IPS-15b (cell line): ENCODE measurements around the gene TJP1.
A peak's percentile ranks its signal among the peaks of the same experiment; 100 is the strongest.
"Not testable (repeated sequence)": the region's sequence is repeated elsewhere in the genome, so short reads cannot be mapped to it uniquely, and the experiment has no call there.

ENCODE experiments used
- H3K27me3 ChIP-seq: one replicate; pipeline ENCODE4 v1.6.1; 2013; ENCODE audit warnings: low read length; ENCODE audit not compliant: control insufficient read depth, insufficient read depth
- H3K36me3 ChIP-seq: one replicate; pipeline ENCODE4 v1.6.1; 2013; ENCODE audit warnings: low read length; ENCODE audit not compliant: control insufficient read depth, insufficient read depth
- H3K4me1 ChIP-seq: one replicate; pipeline ENCODE4 v1.6.1; 2013; ENCODE audit warnings: mild to moderate bottlenecking, low read length; ENCODE audit not compliant: control insufficient read depth, insufficient read depth
- H3K4me3 ChIP-seq: one replicate; pipeline ENCODE4 v1.5.1; 2013; ENCODE audit warnings: low read depth, low read length
- H3K9ac ChIP-seq: one replicate; pipeline ENCODE4 v1.6.1; 2013; ENCODE audit warnings: low read depth, mild to moderate bottlenecking, low read length
- H3K9me3 ChIP-seq: one replicate; pipeline ENCODE4 v1.6.1; 2013; ENCODE audit warnings: mild to moderate bottlenecking, low read length; ENCODE audit not compliant: control insufficient read depth, insufficient read depth

The TJP1 gene

GRCh38 chr15:29708519-29708918, 113.7 kb downstream of the TJP1 start:
- no peaks in the 10 kb centered on the region for H3K9me3 ChIP-seq
- peaks cover 21% of the 10 kb centered on the region for H3K36me3 ChIP-seq
- no peak overlapping the region for H3K4me3 ChIP-seq
- H3K4me1 ChIP-seq = no peaks in the 10 kb centered on the region
- H3K27me3 ChIP-seq = no peaks in the 10 kb centered on the region
- no peak overlapping the region for H3K9ac ChIP-seq

GRCh38 chr15:29704950-29705597, 117.2 kb downstream of the TJP1 start:
- H3K36me3 ChIP-seq = peaks cover 17% of the 10 kb centered on the region
- H3K27me3 ChIP-seq = no peaks in the 10 kb centered on the region
- no peak overlapping the region for H3K9ac ChIP-seq

GRCh38 chr15:29701151-29701550, 121.1 kb downstream of the TJP1 start:
- H3K9me3 ChIP-seq = no peaks in the 10 kb centered on the region
- H3K27me3 ChIP-seq = no peaks in the 10 kb centered on the region
- H3K4me1 ChIP-seq = no peaks in the 10 kb centered on the region
- H3K9ac ChIP-seq = no peak overlapping the region
- H3K36me3 ChIP-seq = peaks cover 3% of the 10 kb centered on the region
- H3K4me3 ChIP-seq = no peak overlapping the region

More at GRCh38 chr15:29704950-29705597, 117.2 kb downstream of the TJP1 start:
- Histone ChIP-seq H3K4me1 (no peaks in the 10 kb centered on the region), H3K9me3 (no peaks in the 10 kb centered on the region), H3K4me3 (no peak overlapping the region)

- Histone ChIP-seq H3K27me3 (no peaks in the 10 kb centered on the region), H3K4me1 (peaks cover 2% of the 10 kb centered on the region), H3K36me3 (peaks cover 3% of the 10 kb centered on the region), H3K4me3 (no peak overlapping the region), H3K9ac (no peak overlapping the region), H3K9me3 (no peaks in the 10 kb centered on the region)
Observed at GRCh38 chr15:29700296-29700695, 122.0 kb downstream of the TJP1 start.

- Histone ChIP-seq H3K36me3 (peaks cover 3% of the 10 kb centered on the region), H3K4me1 (peaks cover 2% of the 10 kb centered on the region), H3K27me3 (no peaks in the 10 kb centered on the region), H3K9me3 (no peaks in the 10 kb centered on the region), H3K4me3 (no peak overlapping the region), H3K9ac (no peak overlapping the region)
Observed at GRCh38 chr15:29699791-29700190, 122.5 kb downstream of the TJP1 start.

GRCh38 chr15:29698030-29698701, 124.1 kb downstream of the TJP1 start:
- H3K4me1 ChIP-seq = peaks cover 2% of the 10 kb centered on the region
- peak overlapping the region; percentile 8 for H3K9ac ChIP-seq
- no peaks in the 10 kb centered on the region for H3K9me3 ChIP-seq
- peaks cover 3% of the 10 kb centered on the region for H3K36me3 ChIP-seq
- no peaks in the 10 kb centered on the region for H3K27me3 ChIP-seq
- no peak overlapping the region for H3K4me3 ChIP-seq

- Histone ChIP-seq H3K9ac (no peak overlapping the region), H3K4me1 (peaks cover 2% of the 10 kb centered on the region), H3K9me3 (no peaks in the 10 kb centered on the region), H3K4me3 (no peak overlapping the region), H3K36me3 (peaks cover 3% of the 10 kb centered on the region), H3K27me3 (no peaks in the 10 kb centered on the region)
Observed at GRCh38 chr15:29696950-29697738, 125.1 kb downstream of the TJP1 start.

- not testable (repeated sequence) for H3K4me3 ChIP-seq, H3K9ac ChIP-seq, H3K27me3 ChIP-seq, H3K4me1 ChIP-seq, H3K9me3 ChIP-seq, H3K36me3 ChIP-seq
Observed at GRCh38 chr15:29696506-29696905, 125.8 kb downstream of the TJP1 start.

- Histone ChIP-seq H3K4me3 (no peak overlapping the region), H3K4me1 (peaks cover 2% of the 10 kb centered on the region), H3K36me3 (peaks cover 3% of the 10 kb centered on the region), H3K9ac (no peak overlapping the region), H3K9me3 (no peaks in the 10 kb centered on the region), H3K27me3 (no peaks in the 10 kb centered on the region)
Observed at GRCh38 chr15:29695489-29696167, 126.6 kb downstream of the TJP1 start.

GRCh38 chr15:29693225-29693624, 129.0 kb downstream of the TJP1 start:
- Histone ChIP-seq H3K9ac (no peak overlapping the region), H3K4me1 (peaks cover 2% of the 10 kb centered on the region)

GRCh38 chr15:29692527-29692926, 129.7 kb downstream of the TJP1 start:
- Histone ChIP-seq H3K27me3 (no peaks in the 10 kb centered on the region), H3K9ac (no peak overlapping the region), H3K36me3 (no peaks in the 10 kb centered on the region), H3K9me3 (no peaks in the 10 kb centered on the region), H3K4me1 (peaks cover 2% of the 10 kb centered on the region), H3K4me3 (no peak overlapping the region)

More at GRCh38 chr15:29693225-29693624, 129.0 kb downstream of the TJP1 start:
- Histone ChIP-seq H3K4me3 (no peak overlapping the region), H3K9me3 (no peaks in the 10 kb centered on the region), H3K27me3 (no peaks in the 10 kb centered on the region), H3K36me3 (no peaks in the 10 kb centered on the region)
